H1 (cell line): Measurements from ENCODE around the gene SIX5. TPM values are rescaled to one million over a fixed set of nuclear protein-coding genes. Genes with fewer than 3 reads are reported as not detected.

ENCODE experiments used
- CTCF ChIA-PET: fragments of 300-600 bp; sonication (Branson Sonifier 250); formaldehyde crosslinking; loops from one replicate; lab custom pipeline; 2021; ENCODE audit not compliant: partially characterized antibody; lab: Charles Lee
- POLR2A ChIA-PET: fragments of 300-600 bp; sonication (Branson Sonifier 250); formaldehyde crosslinking; loops from one replicate; lab custom pipeline; 2021; ENCODE audit warnings: inconsistent platforms; ENCODE audit not compliant: partially characterized antibody; lab: Charles Lee
- DNase-seq, 2 experiments: peaks; one replicate each; pipeline versions ENCODE4 v3.0.0 to v3.0.0-alpha.2; 2010 to 2022; ENCODE audit warnings: low spot score in 2 of 2, low read depth in 1 of 2, mixed read lengths in 1 of 2
- FAIRE-seq: peaks from 2 replicates; lab custom pipeline; 2011; peaks lifted over from hg19 to GRCh38; lab: Jason Lieb, UNC
- H2AFZ ChIP-seq: 2 replicates; pipeline ENCODE4 v1.8.1; 2012; ENCODE audit warnings: low read length, inconsistent platforms
- H2AK5ac ChIP-seq: 2 replicates; pipeline ENCODE4 v1.6.1; 2013; ENCODE audit warnings: low read depth, low read length
- H2BK120ac ChIP-seq: replicated peaks from 2 replicates; pipeline ENCODE3; 2013; ENCODE audit warnings: low read depth, low read length, inconsistent platforms
- H2BK12ac ChIP-seq: 2 replicates; pipeline ENCODE4 v1.6.1; 2013; ENCODE audit warnings: low read depth, low read length
- H2BK15ac ChIP-seq: 2 replicates; pipeline ENCODE4 v1.6.1; 2013; ENCODE audit warnings: low read length
- H2BK20ac ChIP-seq: 2 replicates; pipeline ENCODE4 v1.6.1; 2013; ENCODE audit warnings: low read length
- H2BK5ac ChIP-seq: 2 replicates; pipeline ENCODE4 v1.6.1; 2013; ENCODE audit warnings: low read depth, low read length
- H3K14ac ChIP-seq: 2 replicates; pipeline ENCODE4 v1.6.1; 2013; ENCODE audit warnings: inconsistent platforms; ENCODE audit not compliant: insufficient read length
- H3K18ac ChIP-seq: 2 replicates; pipeline ENCODE4 v1.6.1; 2013; ENCODE audit warnings: low read length; ENCODE audit errors: extremely low read depth
- H3K23ac ChIP-seq: 2 replicates; pipeline ENCODE4 v1.6.1; 2013; ENCODE audit warnings: inconsistent platforms; ENCODE audit not compliant: insufficient read length
- H3K23me2 ChIP-seq: 2 replicates; pipeline ENCODE4 v1.6.1; 2013; ENCODE audit warnings: low read depth, low read length
- H3K27ac ChIP-seq: 2 replicates; pipeline ENCODE4 v1.6.1; 2011; ENCODE audit warnings: low read depth, low read length, inconsistent platforms
- H3K27me3 ChIP-seq, 4 experiments: replicated peaks in 1 of 4; 1 replicate in 1 of 4; 2 replicates in 3 of 4; pipeline versions ENCODE4 v1.6.1 to v1.8.1; 2011 to 2013; ENCODE audit warnings: low read length in 3 of 4, mild to moderate bottlenecking in 3 of 4, inconsistent platforms in 2 of 4, mixed read lengths in 2 of 4, moderate library complexity in 1 of 4; ENCODE audit not compliant: control insufficient read depth in 3 of 4, insufficient read depth in 3 of 4; ENCODE audit errors: extremely low read depth in 1 of 4
- H3K36me3 ChIP-seq, 4 experiments: 2 replicates each; pipeline versions ENCODE4 v1.6.1 to v1.8.1; 2011 to 2013; ENCODE audit warnings: mild to moderate bottlenecking in 4 of 4, low read length in 3 of 4, moderate library complexity in 2 of 4, control low read depth in 1 of 4, inconsistent platforms in 1 of 4; ENCODE audit not compliant: insufficient read depth in 4 of 4, control insufficient read depth in 2 of 4
- H3K4ac ChIP-seq: replicated peaks from 2 replicates; pipeline ENCODE3; 2013; ENCODE audit warnings: low read length, low read depth, mixed read lengths, inconsistent platforms; ENCODE audit not compliant: insufficient read length
- H3K4me1 ChIP-seq, 4 experiments: replicated peaks in 1 of 4; 1 replicate in 1 of 4; 2 replicates in 3 of 4; pipeline versions ENCODE4 v1.6.1 to v1.8.1; 2011 to 2013; ENCODE audit warnings: low read length in 3 of 4, inconsistent platforms in 2 of 4, mixed read lengths in 1 of 4; ENCODE audit not compliant: insufficient read depth in 4 of 4, control insufficient read depth in 3 of 4
- H3K4me2 ChIP-seq, 2 experiments: 2 replicates each; pipeline versions ENCODE4 v1.6.1 to v1.8.1; 2011 to 2013; ENCODE audit warnings: low read depth in 2 of 2, low read length in 2 of 2, control low read depth in 1 of 2, inconsistent platforms in 1 of 2, mild to moderate bottlenecking in 1 of 2; ENCODE audit not compliant: insufficient read depth in 1 of 2
- H3K4me3 ChIP-seq, 4 experiments: fragments of 200-600, 300-600 bp in 1 of 4; sonication (generic), shearing (Covaris generic), sonication (Bioruptor Twin) in 1 of 4; 2 replicates each; pipeline versions ENCODE4 v1.5.1 to v1.8.1; 2011 to 2016; ENCODE audit warnings: low read length in 4 of 4, low read depth in 3 of 4, control low read depth in 2 of 4, inconsistent platforms in 2 of 4, mild to moderate bottlenecking in 2 of 4, mixed read lengths in 1 of 4, moderate library complexity in 1 of 4; ENCODE audit not compliant: insufficient read depth in 2 of 4; ENCODE audit errors: extremely low read depth in 1 of 4
- H3K56ac ChIP-seq: replicated peaks from 2 replicates; pipeline ENCODE3; 2013; ENCODE audit warnings: low read depth, mild to moderate bottlenecking, mixed read lengths, low read length, inconsistent platforms; ENCODE audit not compliant: insufficient read length
- H3K79me1 ChIP-seq: 2 replicates; pipeline ENCODE4 v1.6.1; 2013; ENCODE audit warnings: low read depth, low read length, control low read depth
- H3K79me2 ChIP-seq, 2 experiments: 2 replicates each; pipeline versions ENCODE4 v1.6.1 to v1.8.1; 2012 to 2013; ENCODE audit warnings: low read length in 2 of 2, mild to moderate bottlenecking in 2 of 2, inconsistent platforms in 1 of 2; ENCODE audit not compliant: insufficient read depth in 2 of 2, control insufficient read depth in 1 of 2
- H3K9ac ChIP-seq, 4 experiments: replicated peaks in 1 of 4; 1 replicate in 1 of 4; 2 replicates in 3 of 4; pipeline versions ENCODE4 v1.6.1 to v1.8.1; 2011 to 2013; ENCODE audit warnings: low read depth in 3 of 4, low read length in 3 of 4, control low read depth in 2 of 4, mild to moderate bottlenecking in 2 of 4, moderate library complexity in 2 of 4, inconsistent platforms in 1 of 4; ENCODE audit errors: extremely low read depth in 1 of 4
- H3K9me3 ChIP-seq, 2 experiments: 2 replicates each; pipeline versions ENCODE4 v1.6.1 to v1.8.1; 2012 to 2013; ENCODE audit warnings: mild to moderate bottlenecking in 2 of 2, moderate library complexity in 2 of 2, control low read depth in 1 of 2, inconsistent platforms in 1 of 2, low read depth in 1 of 2, low read length in 1 of 2, mixed read lengths in 1 of 2; ENCODE audit not compliant: insufficient read depth in 2 of 2
- H4K20me1 ChIP-seq, 2 experiments: replicated peaks in 1 of 2; 2 replicates each; pipeline versions ENCODE3 to v1.8.1; 2011 to 2013; ENCODE audit warnings: inconsistent platforms in 2 of 2, low read length in 2 of 2, mild to moderate bottlenecking in 1 of 2; ENCODE audit not compliant: insufficient read depth in 2 of 2, control insufficient read depth in 1 of 2
- H4K5ac ChIP-seq: 2 replicates; pipeline ENCODE4 v1.6.1; 2013; ENCODE audit warnings: low read length, low read depth, mixed read lengths, inconsistent platforms; ENCODE audit not compliant: insufficient read length
- H4K8ac ChIP-seq: 2 replicates; pipeline ENCODE4 v1.8.0; 2013; ENCODE audit warnings: mild to moderate bottlenecking, moderate library complexity, low read length, inconsistent platforms; ENCODE audit not compliant: insufficient read depth; ENCODE audit errors: extremely low read depth
- H4K91ac ChIP-seq: replicated peaks from 2 replicates; pipeline ENCODE3; 2013; ENCODE audit warnings: low read length, mixed read lengths, inconsistent platforms; ENCODE audit not compliant: insufficient read length
- BRCA1 ChIP-seq: IDR thresholded peaks from 2 replicates; pipeline ENCODE4 v1.6.1; 2012; ENCODE audit warnings: low read depth, low read length, improper control_type of control experiment
- CEBPB ChIP-seq: IDR thresholded peaks from 2 replicates; pipeline ENCODE4 v1.6.1; 2012; ENCODE audit warnings: low read depth, low read length
- EP300 ChIP-seq, 2 experiments: IDR thresholded peaks; 1 replicate in 1 of 2; 2 replicates in 1 of 2; pipeline ENCODE4 v1.6.1; 2011 to 2012; ENCODE audit warnings: low read depth in 2 of 2, low read length in 2 of 2, mild to moderate bottlenecking in 2 of 2, borderline replicate concordance in 1 of 2, inconsistent platforms in 1 of 2, moderate library complexity in 1 of 2
- EZH2 ChIP-seq: fragments of 200-600 bp; sonication (generic); IDR thresholded peaks from 2 replicates; pipeline ENCODE4 v1.7.1; 2012; ENCODE audit warnings: low read depth, mild to moderate bottlenecking, moderate library complexity, low read length, inconsistent platforms; ENCODE audit not compliant: severe bottlenecking
- HDAC2 ChIP-seq, 2 experiments: fragments of 300-600 bp in 1 of 2; sonication (generic) in 1 of 2; IDR thresholded peaks; 2 replicates each; pipeline ENCODE4 v1.6.1; 2011 to 2012; ENCODE audit warnings: low read depth in 2 of 2, low read length in 2 of 2, mild to moderate bottlenecking in 2 of 2, moderate library complexity in 2 of 2, borderline replicate concordance in 1 of 2, inconsistent platforms in 1 of 2
- HDAC6 ChIP-seq: IDR thresholded peaks from one replicate; pipeline ENCODE4 v1.7.1; 2012; ENCODE audit warnings: low read depth, mild to moderate bottlenecking, inconsistent platforms, low read length, moderate library complexity
- JUND ChIP-seq: IDR thresholded peaks from 2 replicates; pipeline ENCODE4 v1.6.1; 2011; ENCODE audit warnings: mild to moderate bottlenecking, improper control_type of control experiment, low read length
- RFX5 ChIP-seq: IDR thresholded peaks from 2 replicates; pipeline ENCODE4 v1.6.1; 2011; ENCODE audit warnings: low read depth, low read length, improper control_type of control experiment, borderline replicate concordance
- RNF2 ChIP-seq: fragments of 200-900, 300-1000 bp; sonication (generic); IDR thresholded peaks from 2 replicates; pipeline ENCODE4 v1.7.1; 2016; ENCODE audit warnings: borderline replicate concordance, low read depth, mild to moderate bottlenecking, antibody characterized with exemption, low read length; ENCODE audit not compliant: poor library complexity, severe bottlenecking; ENCODE audit errors: missing control alignments
- SIRT6 ChIP-seq: IDR thresholded peaks from one replicate; pipeline ENCODE4 v1.7.1; 2012; ENCODE audit warnings: low read length, inconsistent platforms
- SP1 ChIP-seq: IDR thresholded peaks from 2 replicates; pipeline ENCODE4 v1.6.1; 2011; ENCODE audit warnings: low read depth, low read length
- TAF1 ChIP-seq: IDR thresholded peaks from 2 replicates; pipeline ENCODE4 v1.6.1; 2011; ENCODE audit warnings: mild to moderate bottlenecking, low read depth, low read length
- TAF7 ChIP-seq: optimal IDR thresholded peaks from 2 replicates; pipeline ENCODE3; 2011; ENCODE audit warnings: low read depth, mild to moderate bottlenecking, inconsistent platforms, low read length, moderate library complexity, borderline replicate concordance
- YY1 ChIP-seq: IDR thresholded peaks from 2 replicates; pipeline ENCODE4 v1.6.1; 2011; ENCODE audit warnings: low read depth, mild to moderate bottlenecking, low read length
- WGBS, 2 experiments: shearing (Covaris generic) in 1 of 2; methylation state at CpG; one replicate each; pipeline versions ENCODE4 v1.1.6 to v1.1.7; 2013 to 2015; ENCODE audit warnings: low lambda C conversion rate in 2 of 2, mixed read lengths in 2 of 2, inconsistent platforms in 1 of 2, low coverage in 1 of 2, missing lambda C conversion rate in 1 of 2; ENCODE audit not compliant: insufficient replicate concordance in 2 of 2, insufficient coverage in 1 of 2, insufficient read length in 1 of 2; ENCODE audit errors: extremely low coverage in 1 of 2, missing lambda C conversion rate in 1 of 2; 5-methylcytosine and 5-hydroxymethylcytosine counted together
- polyA plus RNA-seq, 7 experiments: library from polyadenylated mRNA; depleted of rRNA in 3 of 7; stranded (reverse) in 5 of 7; unstranded in 2 of 7; fragments of >200 nt in 5 of 7; fragments of 200-250 nt in 2 of 7; gene quantifications; 1 replicate in 5 of 7; 2 replicates in 1 of 7; 4 replicates in 1 of 7; pipeline versions ENCODE4 v1.2.1 to v1.2.3, GENCODE V29; 2011 to 2013; ENCODE audit warnings: missing spikeins in 2 of 7, mixed read lengths in 2 of 7
- total RNA-seq: library from RNA; stranded (reverse); fragmentation: NEBNext Ultra II Directional; extraction: Animal tissue kit (Norgen Biotek cat#: 25700); gene quantifications from 2 replicates; pipeline ENCODE4 v1.2.1, GENCODE V29; 2021

Gene SIX5
- total and polyA plus RNA-seq, 2 of the 8 experiments (the other 6 are each of a cell fraction or from before 2014, with no cell fraction given): 20.9 to 24.2 TPM

DNA sequence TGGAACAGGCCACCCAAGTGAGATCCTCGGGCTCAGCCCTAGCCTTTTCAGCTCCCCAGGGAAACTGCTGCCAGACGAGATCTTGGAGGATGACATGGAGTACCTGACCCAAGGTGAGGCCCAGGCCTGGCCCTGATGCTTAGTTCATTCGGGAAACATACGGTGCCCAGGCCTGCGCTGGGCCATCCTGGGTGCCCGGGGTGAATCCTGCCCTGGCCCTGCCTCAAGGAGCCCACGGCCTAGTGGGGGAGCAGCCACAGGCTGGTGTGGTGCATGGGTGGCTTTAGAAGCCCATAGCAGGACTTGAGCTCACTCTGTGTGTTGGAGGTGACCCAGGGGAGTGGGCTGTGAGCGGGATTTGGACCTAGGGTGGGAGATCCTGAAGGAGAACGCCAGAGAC is 10.1 kb downstream of the SIX5 start:
- H2BK120ac ChIP-seq: no peak overlapping the region
- H2BK15ac ChIP-seq: 0 out of 2 replicates have a peak overlapping the region, but pooled peaks have one; percentile 46
- no peak overlapping the region for H4K5ac ChIP-seq
- H4K8ac ChIP-seq: no peak overlapping the region; the same call in 1 of the 2 replicates
- no peak overlapping the region for H2BK5ac ChIP-seq
- ChIA-PET CTCF (interaction anchor here (0.7 to 1.3 kb wide), 4 partner anchors 8 to 66 kb away, joined by 3 to 4 read pairs (median 4); partner anchors contain the start of gene QPCTL), POLR2A (interaction anchor here (12.9 to 16.2 kb wide), 2 partner anchors 11 to 41 kb away, joined by 153 to 284 read pairs; partner anchors contain the start of gene SIX5)
- no peak overlapping the region for H4K91ac ChIP-seq
- H2BK20ac ChIP-seq: no peak overlapping the region
- no peaks in the 10 kb centered on the region for H3K9me3 ChIP-seq
- no peak overlapping the region for H2AFZ ChIP-seq
- DNase-seq (no peak), FAIRE-seq (no peak)
- H3K14ac ChIP-seq: no peak overlapping the region
- no peaks in the 10 kb centered on the region for H3K79me2 ChIP-seq
- H3K4ac ChIP-seq: no peak overlapping the region
- no peak overlapping the region for H3K9ac ChIP-seq
- H3K4me3 ChIP-seq: no peak overlapping the region
- H2AK5ac ChIP-seq: no peak overlapping the region
- no peak overlapping the region for H2BK12ac ChIP-seq
- H4K20me1 ChIP-seq: no peaks in the 10 kb centered on the region
- no peak overlapping the region for H3K4me2 ChIP-seq
- H3K79me1 ChIP-seq: no peaks in the 10 kb centered on the region
- H3K56ac ChIP-seq: no peak overlapping the region
- no peaks in the 10 kb centered on the region for H3K36me3 ChIP-seq
- peaks cover under 1 to 5% (median 3%) of the 10 kb centered on the region in 4 experiments for H3K4me1 ChIP-seq
- H3K23me2 ChIP-seq: no peaks in the 10 kb centered on the region
- H3K27ac ChIP-seq: no peak overlapping the region
- WGBS, 2 experiments: 90% methylated on average over 9 of the region's 9 CpGs; no CpG with 5 or more reads in 1 of the 2 experiments
- H3K27me3 ChIP-seq: peaks cover 0 to 2% (median 1%) of the 10 kb centered on the region in 4 experiments; a peak in 1 of 7 replicates
- H3K18ac ChIP-seq: no peak overlapping the region
- no peak overlapping the region for H3K23ac ChIP-seq
- no peak for TF ChIP-seq SP1
- TF ChIP-seq EZH2: no peak
- TF ChIP-seq BRCA1: no peak
- TF ChIP-seq SIRT6: no peak
- TF ChIP-seq RNF2: no peak
- no peak for TF ChIP-seq YY1
- TF ChIP-seq HDAC2 (IDR thresholded peaks at IDR 0.05; ENCODE audit: borderline replicate concordance in 1 of 2, low read depth in 2 of 2, low read length in 2 of 2): no peak
- no peak for TF ChIP-seq HDAC6
- no peak for TF ChIP-seq EP300 (IDR thresholded peaks at IDR 0.05; ENCODE audit: borderline replicate concordance in 1 of 2, low read depth in 2 of 2, low read length in 2 of 2)
- TF ChIP-seq JUND: no peak
- no peak for TF ChIP-seq RFX5
- TF ChIP-seq TAF7: no peak
- TF ChIP-seq CEBPB: no peak
- no peak for TF ChIP-seq TAF1
